GM19467 (cell line): Measurements from ENCODE around the gene COL5A1.
"Not testable (repeated sequence)": the region's sequence is repeated elsewhere in the genome, so short reads cannot be mapped to it uniquely, and the experiment has no call there.

ENCODE experiments used
- ATAC-seq: cut with Tn5 transposase; IDR thresholded peaks from one replicate; pipeline ENCODE4 v1.9.1; 2021; ENCODE audit warnings: mild to moderate bottlenecking, moderate library complexity; ENCODE audit not compliant: unreplicated experiment

COL5A1 gene

GRCh38 chr9:134670851-134671281 is 29.3 kb downstream of the COL5A1 start:
- ATAC-seq = no peak

DNA sequence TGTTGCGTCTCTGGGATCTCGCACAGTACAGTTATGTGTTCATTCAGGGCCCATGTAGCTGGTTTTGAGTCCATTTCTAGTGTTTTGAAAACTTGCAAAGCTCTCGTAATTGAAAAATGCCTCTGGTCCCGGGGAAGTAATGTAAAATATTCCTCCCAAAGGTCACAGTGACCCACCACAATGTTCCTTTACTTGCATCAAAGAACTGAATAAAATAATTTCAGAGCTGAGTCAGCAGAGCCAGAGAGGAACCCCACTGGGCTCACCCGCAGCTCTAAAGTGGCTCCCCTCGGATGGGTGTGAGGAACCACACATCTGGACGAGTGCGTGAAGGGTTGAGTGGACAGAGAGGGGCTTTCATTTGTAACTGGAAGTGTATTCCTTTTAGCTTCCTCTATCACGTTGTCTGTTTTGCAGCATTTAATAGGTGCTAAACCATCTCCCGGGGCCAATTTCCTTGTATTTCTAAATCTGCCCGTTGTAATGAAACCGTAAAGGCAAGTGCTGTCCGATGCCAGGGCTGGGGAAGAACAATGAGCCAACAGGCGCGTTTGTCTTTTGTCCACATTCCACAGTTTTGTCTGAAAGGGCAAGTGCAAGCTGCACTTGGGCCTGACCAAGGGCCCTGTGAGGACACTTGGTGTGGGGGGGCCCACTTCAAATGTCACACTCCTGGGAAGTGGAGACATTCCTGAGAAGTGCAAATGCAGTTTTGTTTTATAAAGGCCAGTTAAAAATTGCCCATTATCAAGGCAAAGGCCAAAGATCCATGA is 29.9 kb downstream of the COL5A1 start:
- no peak for ATAC-seq

DNA sequence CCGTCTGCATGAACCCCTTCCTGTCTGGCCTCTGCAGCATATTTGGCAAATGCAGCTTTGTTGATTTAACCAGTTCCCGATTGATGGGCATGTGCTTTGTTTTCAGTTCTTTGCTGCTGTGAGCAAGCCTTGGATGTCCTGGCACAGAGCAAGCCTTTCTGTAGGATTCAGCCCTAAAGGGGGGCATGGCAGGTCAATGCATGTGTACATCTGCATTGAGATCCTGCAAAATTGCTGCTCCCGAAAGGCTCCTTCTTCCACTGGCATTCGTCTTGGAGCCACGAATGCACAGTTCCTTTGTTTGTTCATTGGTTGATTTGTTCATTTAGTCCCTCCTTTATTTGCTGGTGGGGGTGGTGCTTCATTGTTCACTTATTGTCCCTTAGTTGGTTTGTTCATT is 34.8 kb downstream of the COL5A1 start:
- no peak for ATAC-seq

GRCh38 chr9:134676886-134677285 is 35.3 kb downstream of the COL5A1 start:
- ATAC-seq = no peak

DNA sequence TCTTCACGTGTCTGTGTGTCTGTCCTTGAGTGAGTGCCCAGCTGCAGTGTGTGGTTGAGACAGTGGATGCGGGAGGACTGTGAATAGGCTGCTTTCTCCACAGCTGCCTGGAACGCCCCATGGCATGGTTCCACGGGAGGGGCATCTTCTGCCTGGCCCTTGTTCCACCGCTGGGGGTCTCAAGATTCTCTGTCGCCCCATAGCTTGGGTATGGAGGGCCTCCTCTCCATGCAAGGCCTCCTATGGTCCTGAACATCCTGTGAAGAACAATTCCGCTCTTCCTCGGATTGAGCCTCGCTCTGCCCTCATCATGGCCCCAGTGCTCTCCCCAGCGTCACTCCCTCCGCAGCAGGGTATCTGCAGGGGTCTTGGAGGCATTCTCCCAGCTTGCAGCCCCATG is 36.1 kb downstream of the COL5A1 start:
- no peak for ATAC-seq

DNA sequence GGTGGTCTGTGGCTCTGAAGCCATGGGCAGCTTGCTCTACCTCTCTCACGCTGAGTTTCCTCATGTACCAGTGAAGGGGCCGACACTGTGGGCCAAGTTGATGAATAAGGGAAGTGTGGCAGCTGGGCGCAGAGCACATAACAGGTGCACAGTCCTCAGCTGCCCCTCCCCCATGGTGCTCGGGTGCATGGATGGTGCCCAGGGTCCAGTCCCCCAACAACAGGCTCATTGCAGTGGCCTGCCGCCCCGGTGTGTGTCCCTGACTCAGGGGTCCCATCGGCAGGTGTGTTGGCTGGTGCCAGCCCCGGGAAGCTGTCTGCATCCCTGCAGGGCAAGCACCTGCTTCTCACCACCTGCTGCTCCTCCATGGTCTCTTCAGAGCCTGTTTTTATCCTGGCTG is 36.6 kb downstream of the COL5A1 start:
- no peak for ATAC-seq

GRCh38 chr9:134678666-134679443 is 37.3 kb downstream of the COL5A1 start:
- no peak for ATAC-seq

GRCh38 chr9:134679616-134680392 is 38.2 kb downstream of the COL5A1 start:
- no peak for ATAC-seq

- no peak for ATAC-seq
These were observed 38.9 kb downstream of the COL5A1 start for GRCh38 chr9:134680393-134681060.

DNA sequence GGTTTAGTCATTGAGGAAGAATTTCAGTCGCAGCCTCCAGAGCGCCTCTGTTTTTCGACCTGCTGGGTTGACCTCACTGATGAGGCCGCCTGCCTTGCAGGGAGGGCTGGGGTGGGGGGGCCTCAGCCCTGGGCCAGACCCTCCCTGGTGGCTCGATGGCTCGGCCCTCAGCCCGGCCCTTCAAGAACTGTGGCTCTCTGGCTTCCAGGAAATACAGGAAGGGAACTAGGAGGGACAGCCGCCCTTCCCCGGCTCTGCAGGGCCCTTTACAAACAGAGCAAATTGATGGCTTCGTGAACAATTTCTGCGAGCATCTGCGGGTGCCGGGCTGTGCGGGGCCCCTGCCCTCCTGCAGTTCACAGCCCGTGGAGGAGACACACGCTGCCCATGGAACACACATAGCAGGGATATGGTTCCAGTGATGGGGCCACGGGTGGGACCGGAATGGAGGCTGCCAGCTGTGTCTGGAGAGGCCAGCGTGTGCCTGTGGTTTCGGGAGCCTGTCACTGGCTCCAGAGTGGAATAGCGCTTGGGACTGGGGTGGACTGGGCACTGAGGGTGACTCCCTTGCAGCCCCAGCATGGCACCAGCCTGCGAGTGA is 39.6 kb downstream of the COL5A1 start:
- no peak for ATAC-seq

DNA sequence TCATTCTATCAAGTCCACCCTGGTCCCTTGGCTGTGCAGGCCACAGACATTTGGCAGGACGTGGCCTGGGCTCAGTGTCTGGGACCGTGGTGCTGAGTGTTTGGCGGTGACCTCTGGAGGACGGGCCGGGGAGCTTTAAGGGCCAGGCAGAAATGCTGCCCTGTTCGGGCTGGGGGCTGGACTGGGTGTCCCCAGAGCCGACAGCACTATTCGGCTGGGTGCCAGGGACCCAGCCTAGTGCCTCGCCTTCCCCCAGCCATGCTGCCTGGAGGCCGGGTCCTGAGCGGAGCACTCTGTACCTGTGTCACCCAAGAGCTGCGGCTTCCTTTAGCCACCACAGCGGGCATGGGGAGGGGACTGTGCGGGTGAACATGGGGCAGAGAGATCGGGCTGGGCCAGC is 40.4 kb downstream of the COL5A1 start:
- no peak for ATAC-seq

- no peak for ATAC-seq
These were observed 41.2 kb downstream of the COL5A1 start for GRCh38 chr9:134682651-134683364.

GRCh38 chr9:134683714-134684374 is 42.2 kb downstream of the COL5A1 start:
- no peak for ATAC-seq

DNA sequence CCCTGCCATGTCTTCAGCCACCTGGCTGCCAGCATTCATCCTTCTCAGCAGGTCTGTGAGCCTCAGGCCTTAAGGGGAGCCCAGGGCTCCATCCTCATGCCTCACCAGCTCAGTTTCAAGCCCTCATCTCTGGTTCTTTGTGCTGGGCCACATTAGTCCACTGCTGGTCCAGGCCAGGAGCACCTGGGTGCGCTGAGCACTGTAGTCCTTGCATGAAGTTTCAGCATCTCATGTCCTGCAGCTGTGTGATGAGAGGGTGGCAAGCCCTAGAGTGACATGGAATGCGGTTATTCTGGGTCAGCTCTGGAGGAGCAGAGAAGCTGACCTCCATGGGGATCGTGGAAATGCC is 42.7 kb downstream of the COL5A1 start:
- ATAC-seq = no peak

DNA sequence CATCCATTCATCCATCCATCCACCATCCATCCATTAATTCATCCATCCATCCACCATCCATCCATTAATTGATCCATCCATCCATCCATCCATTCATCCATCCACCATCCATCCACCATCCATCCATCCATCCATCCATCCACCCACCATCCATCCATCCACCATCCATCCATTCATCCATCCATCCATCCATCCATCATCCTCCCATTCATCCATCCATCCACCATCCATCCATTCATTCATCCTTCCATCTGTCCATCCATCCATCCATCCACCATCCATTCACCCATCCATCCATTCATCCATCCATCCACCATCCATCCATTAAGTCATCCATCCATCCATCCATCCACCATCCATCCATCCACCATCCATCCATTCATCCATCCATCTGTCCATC is 43.3 kb downstream of the COL5A1 start:
- ATAC-seq = not testable (repeated sequence)

- ATAC-seq = no peak
These were observed 44.2 kb downstream of the COL5A1 start for GRCh38 chr9:134685784-134686183.

- ATAC-seq = no peak
These were observed 45.3 kb downstream of the COL5A1 start for GRCh38 chr9:134686896-134687295.

GRCh38 chr9:134687556-134687955 is 46.0 kb downstream of the COL5A1 start:
- no peak for ATAC-seq

DNA sequence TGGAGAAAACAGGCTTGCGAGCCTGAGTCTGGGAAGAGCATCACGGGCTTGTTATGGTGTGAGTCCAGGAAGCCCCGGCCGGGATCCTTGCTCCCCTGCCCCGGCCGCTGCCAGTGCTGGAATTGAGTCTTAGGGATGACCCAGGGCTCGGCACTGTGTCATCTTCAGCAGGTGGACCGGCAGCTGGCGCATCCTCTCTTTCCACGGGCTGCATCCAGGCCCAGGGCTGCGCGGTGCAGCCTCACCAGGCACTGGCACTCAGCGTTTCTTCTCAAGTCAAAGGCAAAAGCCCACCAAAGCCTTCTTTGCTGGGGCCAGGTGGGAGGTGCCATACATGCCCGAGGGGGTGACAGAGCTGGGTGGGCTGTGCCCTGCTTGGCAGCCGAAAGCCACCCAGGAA is 46.6 kb downstream of the COL5A1 start:
- ATAC-seq = no peak
